HepG2 (cell line): ENCODE measurements around the gene WNT5B. TPM values are rescaled to one million over a fixed set of nuclear protein-coding genes. Genes with fewer than 3 reads are reported as not detected.

ENCODE experiments used
- ATAC-seq: fragments of 200-7000 bp; cut with Tn5 transposase; 3 replicates; pipeline ENCODE4 v1.9.1; 2020; ENCODE audit warnings: mild to moderate bottlenecking, moderate library complexity
- BruUV-seq: library from RNA; stranded (reverse); fragments of 400-500 nt; replicated peaks from 2 replicates; lab custom pipeline; 2021; lab: Mats Ljungman, UMichigan
- CTCF ChIA-PET: fragments of 300-600 bp; formaldehyde crosslinking; extraction: SDS; loops from one replicate; lab custom pipeline; 2021; ENCODE audit warnings: low total read pairs, inconsistent platforms, low intra/inter-chr PET ratio; lab: Yijun Ruan, JAX
- POLR2A ChIA-PET: fragments of 350-600 bp; sonication (Branson Sonifier 250); formaldehyde crosslinking; loops from one replicate; lab custom pipeline; 2020; ENCODE audit warnings: antibody characterized with exemption, inconsistent platforms; lab: Yijun Ruan, JAX
- DNase-seq: peaks from one replicate; pipeline ENCODE4 v3.0.0-alpha.2; 2015; ENCODE audit warnings: low spot score
- FAIRE-seq: peaks from 3 replicates; lab custom pipeline; 2011; peaks lifted over from hg19 to GRCh38; lab: Jason Lieb, UNC
- H2AFZ ChIP-seq: one replicate; pipeline ENCODE4 v1.6.1; 2011; ENCODE audit warnings: low read length, inconsistent platforms
- H3K27ac ChIP-seq: fragments of 300-600 bp; 3 replicates; pipeline ENCODE4 v1.8.0; 2011; ENCODE audit warnings: mixed run types, mild to moderate bottlenecking, mixed read lengths, low read length, inconsistent platforms; ENCODE audit not compliant: insufficient read depth; ENCODE audit errors: extremely low read length
- H3K27me3 ChIP-seq, 2 experiments: fragments of 200-600 bp in 1 of 2; 2 replicates in 1 of 2; 3 replicates in 1 of 2; pipeline versions ENCODE4 v1.6.0 to v1.8.0; 2011; ENCODE audit warnings: low read length in 2 of 2, mild to moderate bottlenecking in 2 of 2, moderate library complexity in 2 of 2, inconsistent platforms in 1 of 2; ENCODE audit not compliant: insufficient read depth in 2 of 2, control insufficient read depth in 1 of 2
- H3K36me3 ChIP-seq, 2 experiments: fragments of 200-600 bp in 1 of 2; replicated peaks in 1 of 2; 2 replicates in 1 of 2; 3 replicates in 1 of 2; pipeline versions ENCODE4 v1.5.1 to v1.8.0; 2011; ENCODE audit warnings: low read length in 2 of 2, inconsistent platforms in 1 of 2; ENCODE audit not compliant: insufficient read depth in 2 of 2, control insufficient read depth in 1 of 2
- H3K4me1 ChIP-seq: 2 replicates; pipeline ENCODE4 v1.5.1; 2012; ENCODE audit warnings: low read length, inconsistent platforms; ENCODE audit not compliant: insufficient read depth
- H3K4me2 ChIP-seq: 2 replicates; pipeline ENCODE4 v1.6.0; 2011; ENCODE audit warnings: low read depth, low read length, inconsistent platforms
- H3K4me3 ChIP-seq, 3 experiments: fragments of 200-600 bp in 1 of 3; sonication (generic), shearing (Covaris generic) in 1 of 3; replicated peaks in 1 of 3; 2 replicates each; pipeline ENCODE4 v1.5.1; 2011 to 2016; ENCODE audit warnings: low read length in 3 of 3, inconsistent platforms in 2 of 3, low read depth in 2 of 3, mild to moderate bottlenecking in 2 of 3, control low read depth in 1 of 3, mixed read lengths in 1 of 3; ENCODE audit not compliant: insufficient read depth in 1 of 3
- H3K79me2 ChIP-seq: one replicate; pipeline ENCODE4 v1.6.1; 2011; ENCODE audit warnings: low read length, inconsistent platforms; ENCODE audit not compliant: insufficient read depth
- H3K9ac ChIP-seq: 2 replicates; pipeline ENCODE4 v1.6.0; 2011; ENCODE audit warnings: mild to moderate bottlenecking, low read depth, low read length, inconsistent platforms; ENCODE audit not compliant: insufficient read depth
- H3K9me3 ChIP-seq: 2 replicates; pipeline ENCODE4 v1.5.1; 2012; ENCODE audit warnings: mild to moderate bottlenecking, low read length
- H4K20me1 ChIP-seq: 2 replicates; pipeline ENCODE4 v1.6.0; 2011; ENCODE audit warnings: inconsistent platforms, mild to moderate bottlenecking, low read length, moderate library complexity; ENCODE audit not compliant: insufficient read depth
- DNMT3B ChIP-seq: conservative IDR thresholded peaks from 2 replicates; pipeline ENCODE4 v1.6.1; 2016; ENCODE audit warnings: missing biosample characterization, control low read depth
- FOXO4 ChIP-seq: sonication (generic); formaldehyde crosslinking; conservative IDR thresholded peaks from 2 replicates; pipeline ENCODE4 v1.8.1; 2023; ENCODE audit warnings: missing genetic modification reagents
- HNF1A ChIP-seq, 2 experiments: sonication (generic) in 1 of 2; formaldehyde crosslinking in 1 of 2; IDR thresholded peaks; 2 replicates each; pipeline versions ENCODE4 v1.4.0 to v1.6.1; 2016 to 2020; ENCODE audit warnings: borderline replicate concordance in 1 of 2, low read depth in 1 of 2, mild to moderate bottlenecking in 1 of 2, missing genetic modification reagents in 1 of 2
- MIER2 ChIP-seq: IDR thresholded peaks from 2 replicates; pipeline ENCODE4 v1.6.1; 2016; ENCODE audit warnings: missing biosample characterization, missing genetic modification reagents
- NFATC3 ChIP-seq: sonication (generic); formaldehyde crosslinking; IDR thresholded peaks from 2 replicates; pipeline ENCODE4 v1.5.1; 2020; ENCODE audit warnings: mild to moderate bottlenecking, missing genetic modification reagents
- NR2C2 ChIP-seq: sonication (generic); formaldehyde crosslinking; IDR thresholded peaks from 2 replicates; pipeline ENCODE4 v1.4.0; 2020; ENCODE audit warnings: missing genetic modification reagents, mild to moderate bottlenecking, moderate library complexity, borderline replicate concordance
- SATB2 ChIP-seq: sonication (generic); formaldehyde crosslinking; IDR thresholded peaks from 2 replicates; pipeline ENCODE4 v1.5.0; 2020; ENCODE audit warnings: missing genetic modification reagents
- THAP11 ChIP-seq: IDR thresholded peaks from 2 replicates; pipeline ENCODE4 v1.6.1; 2016; ENCODE audit warnings: missing biosample characterization, missing genetic modification reagents
- YEATS4 ChIP-seq: sonication (generic); formaldehyde crosslinking; IDR thresholded peaks from 2 replicates; pipeline ENCODE4 v1.4.0; 2020; ENCODE audit warnings: missing genetic modification reagents, borderline replicate concordance
- ZFP36 ChIP-seq: fragments of 150-350 bp; IDR thresholded peaks from 2 replicates; pipeline ENCODE4 v1.6.1; 2018; ENCODE audit warnings: borderline replicate concordance, low read length, low read depth; ENCODE audit not compliant: partially characterized antibody
- ZNF468 ChIP-seq: sonication (generic); formaldehyde crosslinking; IDR thresholded peaks from 2 replicates; pipeline ENCODE4 v1.8.0; 2022; ENCODE audit warnings: mild to moderate bottlenecking, moderate library complexity, missing genetic modification reagents
- ZNF800 ChIP-seq: sonication (generic); formaldehyde crosslinking; IDR thresholded peaks from 2 replicates; pipeline ENCODE4 v1.4.0; 2020; ENCODE audit warnings: missing genetic modification reagents
- ZSCAN9 ChIP-seq: IDR thresholded peaks from 2 replicates; pipeline ENCODE4 v1.6.1; 2016; ENCODE audit warnings: borderline replicate concordance
- WGBS: methylation state at CpG from one replicate; pipeline ENCODE4 v1.1.6; 2017; ENCODE audit warnings: low lambda C conversion rate; 5-methylcytosine and 5-hydroxymethylcytosine counted together
- in situ Hi-C: cut with HindIII; loops from 2 replicates; pipeline ENCODE4 v1.10.0; 2017; ENCODE audit warnings: low pct_unique_long_range_greater_than_20kb; ENCODE audit not compliant: extremely low pct_ligation_motif_present
- intact Hi-C: fragments of 100-400 bp; cut with micrococcal nuclease; formaldehyde crosslinking; loops from one replicate; pipeline ENCODE4 v1.10.0; 2022; ENCODE audit not compliant: unreplicated experiment
- polyA plus RNA-seq, 8 experiments: library from polyadenylated mRNA; depleted of rRNA in 3 of 8; stranded (reverse) in 7 of 8; unstranded in 1 of 8; fragments of >200 nt; fragmentation: Illumina TruSeq in 4 of 8; extraction: Trizol in 4 of 8; gene quantifications; 2 replicates each; pipeline versions ENCODE4 v1.2.1 to v1.2.3, GENCODE V29; 2011 to 2016; ENCODE audit warnings: low read depth in 4 of 8, missing spikeins in 1 of 8, mixed read lengths in 1 of 8; ENCODE audit not compliant: insufficient read depth in 1 of 8
- total RNA-seq, 5 experiments: library from RNA; depleted of rRNA; stranded (reverse); fragments of >200 nt; fragmentation: Illumina TruSeq; extraction: Trizol; gene quantifications; 2 replicates each; pipeline ENCODE4 v1.2.3, GENCODE V29; 2016; ENCODE audit warnings: low read depth in 1 of 5

WNT5B gene
- total and polyA plus RNA-seq, 2 of the 13 experiments (the other 11 are each of a cell fraction or from before 2014, with no cell fraction given) = 0.04 TPM; not detected in 1

- TF ChIP-seq FOXO4 (CRISPR knock-in tag) = no peak
These were observed 37.7 kb downstream of the WNT5B start (continued) for GRCh38 chr12:1666685-1667162.

GRCh38 chr12:1668833-1669543 lies 40.0 kb downstream of the WNT5B start:
- ChIA-PET POLR2A (interaction anchor here (2.8 kb wide), 1 partner anchor 22 kb away, joined by 10 read pairs; the partner anchor contains the start of gene ADIPOR2), CTCF (no interaction called here)
- Histone ChIP-seq H4K20me1 (no peaks in the 10 kb centered on the region), H3K9ac (peak overlapping the region; percentile 57), H3K27me3 (no peaks in the 10 kb centered on the region), H3K4me3 (peak overlapping the region; percentile 22 to 54 (median 26); a peak in 5 of 6 replicates), H3K27ac (peak overlapping the region; percentile 74), H2AFZ (peak overlapping the region; percentile 36), H3K4me1 (peaks cover 69% of the 10 kb centered on the region), H3K9me3 (no peaks in the 10 kb centered on the region), H3K4me2 (peak overlapping the region; percentile 69), H3K79me2 (no peaks in the 10 kb centered on the region), H3K36me3 (no peaks in the 10 kb centered on the region)
- WGBS = 1% methylated on average over 17 of the region's 18 CpGs
- intact Hi-C loops (loop anchor here (10.0 kb wide), 1 partner anchor 96 kb away; no protein-coding TSS in a partner anchor), in situ Hi-C loops (no loop called here)
- DNase-seq (peak; percentile 85), FAIRE-seq (no peak), ATAC-seq (peak; percentile 89)
- no TSS peak for BruUV-seq
- TF ChIP-seq SATB2 (CRISPR knock-in tag) (no peak), NFATC3 (CRISPR knock-in tag) (no peak), ZNF800 (CRISPR knock-in tag) (no peak), DNMT3B (CRISPR knock-in tag) (no peak), ZFP36 (no peak), HNF1A (IDR thresholded peaks at IDR 0.05; ENCODE audit: low read depth) (0 out of 2 replicates have a peak, but pooled peaks have one; percentile 22), HNF1A (CRISPR knock-in tag; IDR thresholded peaks at IDR 0.05; ENCODE audit: borderline replicate concordance) (no peak), NR2C2 (CRISPR knock-in tag) (peak; percentile 62), THAP11 (CRISPR knock-in tag) (no peak), ZNF468 (CRISPR knock-in tag) (no peak), ZSCAN9 (peak; percentile 46; the same call in 1 of the 2 replicates), MIER2 (no peak), YEATS4 (CRISPR knock-in tag) (0 out of 2 replicates have a peak, but pooled peaks have one; percentile 24)
